ENCODE results near the gene UNC13D.

DNA sequence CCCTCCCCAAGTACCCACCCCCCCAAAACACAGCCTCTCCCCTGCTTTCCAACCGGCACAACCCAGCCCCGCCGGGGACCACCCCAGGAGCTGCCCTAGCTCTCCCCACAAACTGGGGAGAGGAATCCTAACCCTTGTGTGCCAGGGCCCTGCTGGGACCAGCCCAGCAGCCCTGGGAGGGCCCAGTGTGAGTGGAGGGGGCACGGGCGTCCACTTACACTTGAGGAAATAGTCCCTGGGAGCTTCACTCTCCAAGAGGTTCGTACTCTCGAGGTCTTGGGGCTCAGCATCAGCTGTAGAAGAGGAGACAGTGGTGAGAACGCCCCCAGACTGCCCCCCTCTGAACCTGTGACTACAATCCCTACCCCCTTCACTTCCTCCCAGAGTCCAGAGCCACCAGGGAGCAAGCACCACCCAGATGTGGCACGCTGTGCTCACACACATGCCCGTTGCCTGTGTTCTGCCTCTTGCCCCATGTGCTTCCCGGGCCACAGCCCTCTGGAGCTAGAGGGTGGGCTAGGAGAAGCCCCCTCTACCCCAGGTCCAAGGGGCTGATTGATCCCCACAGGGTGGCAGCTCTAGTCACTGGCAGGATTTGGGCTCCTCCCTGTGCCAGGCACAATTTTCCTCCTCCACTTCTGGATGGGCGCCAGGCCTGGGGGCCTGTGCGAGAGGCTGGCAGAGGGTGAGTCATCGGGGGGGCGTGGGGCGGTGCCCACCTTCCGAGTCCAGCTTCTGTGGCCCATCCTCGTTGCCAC is 31.2 kb upstream of the UNC13D start:
- no peak for TF ChIP-seq POLR2A (IDR thresholded peaks at IDR 0.05; ENCODE audit: borderline replicate concordance, extremely low read depth, insufficient read depth, insufficient read length)
- TF ChIP-seq CTCF (IDR thresholded peaks at IDR 0.05 in 2 of 3, conservative IDR thresholded peaks at IDR 0.05 in 1 of 3; ENCODE audit: borderline replicate concordance in 1 of 3, insufficient read depth in 1 of 3, low read depth in 2 of 3, low read length in 2 of 3): no peak
- no peak for TF ChIP-seq SIN3A (IDR thresholded peaks at IDR 0.05; ENCODE audit: low read depth)
- no peak for TF ChIP-seq EZH2 (IDR thresholded peaks at IDR 0.05)
- no peak for TF ChIP-seq EZH2phosphoT487 (IDR thresholded peaks at IDR 0.05; ENCODE audit: borderline replicate concordance)
- no peak; the same call in 1 of the 2 replicates for TF ChIP-seq POLR2AphosphoS5 (IDR thresholded peaks at IDR 0.05; ENCODE audit: low read depth, low read length)
- no peak for TF ChIP-seq MAX (IDR thresholded peaks at IDR 0.05)
- no peak for TF ChIP-seq CEBPB (IDR thresholded peaks at IDR 0.05; ENCODE audit: low read depth)
- TF ChIP-seq YY1 (IDR thresholded peaks at IDR 0.05; ENCODE audit: extremely low read depth, insufficient replicate concordance, low read depth, low read length): no peak
- TF ChIP-seq ATF3 (IDR thresholded peaks at IDR 0.05): no peak
- TF ChIP-seq, protein P1, sequence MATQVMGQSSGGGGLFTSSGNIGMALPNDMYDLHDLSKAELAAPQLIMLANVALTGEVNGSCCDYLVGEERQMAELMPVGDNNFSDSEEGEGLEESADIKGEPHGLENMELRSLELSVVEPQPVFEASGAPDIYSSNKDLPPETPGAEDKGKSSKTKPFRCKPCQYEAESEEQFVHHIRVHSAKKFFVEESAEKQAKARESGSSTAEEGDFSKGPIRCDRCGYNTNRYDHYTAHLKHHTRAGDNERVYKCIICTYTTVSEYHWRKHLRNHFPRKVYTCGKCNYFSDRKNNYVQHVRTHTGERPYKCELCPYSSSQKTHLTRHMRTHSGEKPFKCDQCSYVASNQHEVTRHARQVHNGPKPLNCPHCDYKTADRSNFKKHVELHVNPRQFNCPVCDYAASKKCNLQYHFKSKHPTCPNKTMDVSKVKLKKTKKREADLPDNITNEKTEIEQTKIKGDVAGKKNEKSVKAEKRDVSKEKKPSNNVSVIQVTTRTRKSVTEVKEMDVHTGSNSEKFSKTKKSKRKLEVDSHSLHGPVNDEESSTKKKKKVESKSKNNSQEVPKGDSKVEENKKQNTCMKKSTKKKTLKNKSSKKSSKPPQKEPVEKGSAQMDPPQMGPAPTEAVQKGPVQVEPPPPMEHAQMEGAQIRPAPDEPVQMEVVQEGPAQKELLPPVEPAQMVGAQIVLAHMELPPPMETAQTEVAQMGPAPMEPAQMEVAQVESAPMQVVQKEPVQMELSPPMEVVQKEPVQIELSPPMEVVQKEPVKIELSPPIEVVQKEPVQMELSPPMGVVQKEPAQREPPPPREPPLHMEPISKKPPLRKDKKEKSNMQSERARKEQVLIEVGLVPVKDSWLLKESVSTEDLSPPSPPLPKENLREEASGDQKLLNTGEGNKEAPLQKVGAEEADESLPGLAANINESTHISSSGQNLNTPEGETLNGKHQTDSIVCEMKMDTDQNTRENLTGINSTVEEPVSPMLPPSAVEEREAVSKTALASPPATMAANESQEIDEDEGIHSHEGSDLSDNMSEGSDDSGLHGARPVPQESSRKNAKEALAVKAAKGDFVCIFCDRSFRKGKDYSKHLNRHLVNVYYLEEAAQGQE (IDR thresholded peaks at IDR 0.05; ENCODE audit: low read depth): no peak
- TF ChIP-seq EGR1 (IDR thresholded peaks at IDR 0.05; ENCODE audit: low read depth): no peak
- TF ChIP-seq ZNF274 (IDR thresholded peaks at IDR 0.05; ENCODE audit: low read depth, low read length): no peak
- no peak for TF ChIP-seq RAD21 (IDR thresholded peaks at IDR 0.05; ENCODE audit: low read depth)
